Pons (tissue), 1 donor: ENCODE results near the gene BCR.
A peak's percentile ranks its signal among the peaks of the same experiment; 100 is the strongest.

ENCODE experiments used
- DNase-seq: peaks from one replicate; pipeline ENCODE4 v3.0.0-alpha.2; 2016; ENCODE audit warnings: low spot score

The BCR gene

GRCh38 chr22:23199159-23199558 is 18.9 kb downstream of the BCR start:
- DNase-seq: no peak

- no peak for DNase-seq
Observed at GRCh38 chr22:23200898-23201297, 20.6 kb downstream of the BCR start.

- no peak for DNase-seq
Observed at GRCh38 chr22:23202812-23203451, 22.6 kb downstream of the BCR start.

- peak; percentile 70 for DNase-seq
Observed at GRCh38 chr22:23203452-23204124, 23.3 kb downstream of the BCR start.

GRCh38 chr22:23204125-23204488 is 23.8 kb downstream of the BCR start:
- no peak for DNase-seq

GRCh38 chr22:23204541-23205157 is 24.3 kb downstream of the BCR start:
- no peak for DNase-seq

GRCh38 chr22:23205339-23206049 is 25.2 kb downstream of the BCR start:
- DNase-seq: no peak

- DNase-seq: no peak
Observed at GRCh38 chr22:23206915-23207314, 26.6 kb downstream of the BCR start.

GRCh38 chr22:23207729-23208393 is 27.6 kb downstream of the BCR start:
- DNase-seq: no peak

- DNase-seq: no peak
Observed at GRCh38 chr22:23210428-23211170, 30.3 kb downstream of the BCR start.

- DNase-seq: no peak
Observed at GRCh38 chr22:23211622-23212021, 31.3 kb downstream of the BCR start.

GRCh38 chr22:23212061-23213021 is 32.0 kb downstream of the BCR start:
- peak; percentile 59 for DNase-seq

GRCh38 chr22:23213022-23213555 is 32.8 kb downstream of the BCR start:
- DNase-seq: no peak

GRCh38 chr22:23213581-23214334 is 33.4 kb downstream of the BCR start:
- DNase-seq: no peak

- no peak for DNase-seq
Observed at GRCh38 chr22:23214398-23214797, 34.1 kb downstream of the BCR start.

- DNase-seq: no peak
Observed at GRCh38 chr22:23215294-23216241, 35.3 kb downstream of the BCR start.

GRCh38 chr22:23216461-23217170 is 36.3 kb downstream of the BCR start:
- DNase-seq: no peak
